H9 (cell line): ENCODE data around the gene ITGB8. TPM values are rescaled to one million over a fixed set of nuclear protein-coding genes. Genes with fewer than 3 reads are reported as not detected.

Source experiments
- DNase-seq: peaks from one replicate; pipeline ENCODE4 v3.0.0-alpha.2; 2017
- H2AFZ ChIP-seq: one replicate; pipeline ENCODE4 v1.6.1; 2013; ENCODE audit warnings: mild to moderate bottlenecking, low read length, control low read depth, moderate library complexity
- H2AK5ac ChIP-seq: 2 replicates; pipeline ENCODE4 v1.6.1; 2013; ENCODE audit warnings: low read length, control low read depth, mixed read lengths; ENCODE audit not compliant: insufficient read length
- H2BK120ac ChIP-seq: one replicate; pipeline ENCODE4 v1.6.1; 2013; ENCODE audit warnings: low read depth, mild to moderate bottlenecking, low read length, control low read depth, inconsistent platforms; ENCODE audit not compliant: poor library complexity, severe bottlenecking
- H2BK12ac ChIP-seq: 2 replicates; pipeline ENCODE4 v1.6.1; 2013; ENCODE audit warnings: low read length, control low read depth, mixed read lengths, low read depth; ENCODE audit not compliant: insufficient read length
- H2BK15ac ChIP-seq: 2 replicates; pipeline ENCODE4 v1.6.1; 2013; ENCODE audit warnings: low read depth, low read length, control low read depth
- H2BK20ac ChIP-seq: one replicate; pipeline ENCODE4 v1.6.1; 2013; ENCODE audit warnings: low read depth, mild to moderate bottlenecking, low read length, control low read depth, inconsistent platforms; ENCODE audit not compliant: poor library complexity, severe bottlenecking
- H2BK5ac ChIP-seq: 2 replicates; pipeline ENCODE4 v1.6.1; 2013; ENCODE audit warnings: low read length, control low read depth, mixed read lengths; ENCODE audit not compliant: insufficient read length
- H3K14ac ChIP-seq: 2 replicates; pipeline ENCODE4 v1.6.1; 2013; ENCODE audit warnings: low read length, control low read depth; ENCODE audit not compliant: insufficient read depth
- H3K18ac ChIP-seq: 2 replicates; pipeline ENCODE4 v1.6.1; 2013; ENCODE audit warnings: low read depth, mild to moderate bottlenecking, mixed read lengths, low read length, control low read depth; ENCODE audit not compliant: insufficient read length
- H3K23ac ChIP-seq: 2 replicates; pipeline ENCODE4 v1.6.1; 2013; ENCODE audit warnings: low read length, control low read depth, mixed read lengths, low read depth; ENCODE audit not compliant: insufficient read length
- H3K23me2 ChIP-seq: 2 replicates; pipeline ENCODE4 v1.6.1; 2013; ENCODE audit warnings: low read depth, mild to moderate bottlenecking, mixed read lengths, low read length, control low read depth; ENCODE audit not compliant: insufficient read length, poor library complexity, severe bottlenecking
- H3K27ac ChIP-seq: 2 replicates; pipeline ENCODE4 v1.5.1; 2013; ENCODE audit warnings: low read length, control low read depth, mixed read lengths, low read depth; ENCODE audit not compliant: insufficient read length
- H3K27me3 ChIP-seq: 2 replicates; pipeline ENCODE4 v1.6.1; 2013; ENCODE audit warnings: low read length, control low read depth, inconsistent platforms; ENCODE audit not compliant: insufficient read depth
- H3K4ac ChIP-seq: 2 replicates; pipeline ENCODE4 v1.6.1; 2013; ENCODE audit warnings: low read depth, mild to moderate bottlenecking, control low read depth, inconsistent platforms, low read length, moderate library complexity
- H3K4me1 ChIP-seq: 2 replicates; pipeline ENCODE4 v1.6.1; 2013; ENCODE audit warnings: low read length, control low read depth, inconsistent platforms; ENCODE audit not compliant: insufficient read depth
- H3K4me2 ChIP-seq: 2 replicates; pipeline ENCODE4 v1.6.1; 2013; ENCODE audit warnings: low read length, control low read depth, mixed read lengths; ENCODE audit not compliant: insufficient read length, insufficient read depth
- H3K56ac ChIP-seq: 2 replicates; pipeline ENCODE4 v1.6.1; 2013; ENCODE audit warnings: low read depth, mild to moderate bottlenecking, mixed read lengths, low read length, control low read depth; ENCODE audit not compliant: insufficient read length
- H3K79me1 ChIP-seq: 2 replicates; pipeline ENCODE4 v1.6.1; 2013; ENCODE audit warnings: low read depth, mild to moderate bottlenecking, moderate library complexity, low read length, control low read depth, inconsistent platforms; ENCODE audit not compliant: insufficient read depth, poor library complexity, severe bottlenecking
- H3K79me2 ChIP-seq: 2 replicates; pipeline ENCODE4 v1.6.1; 2013; ENCODE audit warnings: low read length, control low read depth, inconsistent platforms; ENCODE audit not compliant: insufficient read depth
- H3K9ac ChIP-seq: 2 replicates; pipeline ENCODE4 v1.6.1; 2013; ENCODE audit warnings: low read length, control low read depth, mixed read lengths; ENCODE audit not compliant: insufficient read length; ENCODE audit errors: extremely low read depth
- H3K9me3 ChIP-seq: one replicate; pipeline ENCODE4 v1.6.1; 2013; ENCODE audit warnings: low read depth, low read length, inconsistent platforms; ENCODE audit not compliant: control insufficient read depth
- H3T11ph ChIP-seq: one replicate; pipeline ENCODE4 v1.6.1; 2013; ENCODE audit warnings: mild to moderate bottlenecking, low read length, control low read depth, inconsistent platforms
- H4K20me1 ChIP-seq: one replicate; pipeline ENCODE4 v1.6.1; 2013; ENCODE audit not compliant: control insufficient read depth, insufficient read length, insufficient read depth
- H4K5ac ChIP-seq: 2 replicates; pipeline ENCODE4 v1.6.1; 2013; ENCODE audit warnings: low read depth, mild to moderate bottlenecking, mixed read lengths, low read length, control low read depth; ENCODE audit not compliant: insufficient read length
- H4K8ac ChIP-seq: replicated peaks from 2 replicates; pipeline ENCODE4 v1.6.1; 2013; ENCODE audit warnings: low read length, control low read depth, mixed read lengths, low read depth; ENCODE audit not compliant: insufficient read length
- H4K91ac ChIP-seq: 2 replicates; pipeline ENCODE4 v1.6.1; 2013; ENCODE audit warnings: low read depth, mild to moderate bottlenecking, moderate library complexity, mixed read lengths, low read length, control low read depth; ENCODE audit not compliant: insufficient read length
- H3K27ac Mint-ChIP-seq, 3 experiments: 2 replicates in 2 of 3; 3 replicates in 1 of 3; pipeline ENCODE4 v1.8.0; 2020 to 2021; ENCODE audit warnings: mixed read lengths in 3 of 3, mild to moderate bottlenecking in 1 of 3, moderate library complexity in 1 of 3
- H3K27me3 Mint-ChIP-seq: 2 replicates; pipeline ENCODE4 v1.8.0; 2021; ENCODE audit warnings: low read depth, mild to moderate bottlenecking, moderate library complexity, mixed read lengths
- H3K36me3 Mint-ChIP-seq, 3 experiments: 2 replicates in 2 of 3; 3 replicates in 1 of 3; pipeline ENCODE4 v1.8.0; 2020 to 2021; ENCODE audit warnings: low read depth in 3 of 3, mixed read lengths in 3 of 3; ENCODE audit not compliant: insufficient read depth in 1 of 3
- H3K4me1 Mint-ChIP-seq, 2 experiments: 2 replicates each; pipeline ENCODE4 v1.8.0; 2020; ENCODE audit warnings: mixed read lengths in 2 of 2
- H3K4me3 Mint-ChIP-seq, 2 experiments: 2 replicates in 1 of 2; 3 replicates in 1 of 2; pipeline ENCODE4 v1.8.0; 2020 to 2021; ENCODE audit warnings: mild to moderate bottlenecking in 2 of 2, mixed read lengths in 2 of 2, moderate library complexity in 1 of 2
- H3K9me3 Mint-ChIP-seq, 2 experiments: 2 replicates in 1 of 2; 3 replicates in 1 of 2; pipeline ENCODE4 v1.8.0; 2020; ENCODE audit warnings: mild to moderate bottlenecking in 2 of 2, mixed read lengths in 2 of 2, moderate library complexity in 1 of 2
- whole genome bisulfite sequencing: extraction: QIAGEN DNeasy Blood & Tissue Kit; methylation state at CpG from one replicate; pipeline ENCODE4 v1.1.7; 2013; ENCODE audit warnings: missing lambda C conversion rate, low lambda C conversion rate, mixed read lengths; ENCODE audit not compliant: insufficient read length; ENCODE audit errors: extremely low coverage; 5-methylcytosine and 5-hydroxymethylcytosine counted together
- total RNA-seq: library from RNA; stranded (reverse); gene quantifications from 2 replicates; pipeline ENCODE4 v1.2.1, GENCODE V29; 2021
- TF ChIP-seq, protein P1 (sequence below): fragments of 200-600 bp; sonication (generic); conservative IDR thresholded peaks from 3 replicates; pipeline ENCODE4 v1.8.0; 2021; ENCODE audit warnings: antibody characterized with exemption, mild to moderate bottlenecking

The ITGB8 gene
- total RNA-seq, 1 experiment from 2014 or later, result 7.6 TPM

DNA sequence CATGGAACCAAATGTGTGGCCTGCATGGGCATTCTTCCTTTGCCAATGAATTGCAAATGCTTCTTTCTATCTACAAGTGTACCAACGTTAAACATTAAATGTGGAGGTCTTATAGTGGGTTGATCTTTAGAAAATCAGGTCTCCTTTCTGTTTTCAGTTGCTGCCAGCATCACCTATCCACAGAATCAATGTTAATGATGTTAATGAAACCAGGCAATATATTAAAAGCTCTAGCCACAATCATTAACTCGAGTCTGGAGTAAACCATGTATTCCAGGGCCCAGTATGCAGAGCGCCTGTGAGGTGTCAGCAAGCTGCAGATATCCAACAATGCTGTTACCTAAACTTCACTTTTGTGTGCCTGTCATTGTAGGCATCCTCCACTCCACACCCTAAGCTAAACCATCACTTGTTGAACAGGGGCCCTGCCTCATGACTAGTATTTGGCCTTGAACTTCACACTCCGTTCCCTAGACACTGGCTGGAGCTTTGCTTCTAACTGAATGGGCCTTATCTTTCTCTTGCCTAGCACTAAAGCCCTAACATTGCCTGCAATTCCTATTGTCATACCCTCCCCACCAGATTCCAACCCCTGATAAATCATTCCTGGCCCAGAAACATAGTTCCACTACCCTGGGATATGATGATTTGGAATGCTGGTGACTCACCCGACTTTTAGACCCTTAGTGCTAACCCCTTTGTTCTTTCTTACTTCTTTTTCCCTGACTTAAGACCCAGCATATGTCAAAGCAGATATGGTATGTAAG is 24.3 kb upstream of the ITGB8 start:
- no peak overlapping the region; the same call in 1 of the 2 replicates for H3K4ac ChIP-seq
- H2BK12ac ChIP-seq, result peak overlapping the region; percentile 71
- Mint-ChIP-seq H3K27me3 (no peaks in the 10 kb centered on the region), H3K4me3 (no peak overlapping the region), H3K36me3 (no peaks in the 10 kb centered on the region), H3K4me1 (peaks cover 13 to 19% of the 10 kb centered on the region in 2 experiments), H3K9me3 (no peaks in the 10 kb centered on the region), H3K27ac (peak overlapping the region; percentile 52 to 65 (median 65))
- no peak overlapping the region for H2AK5ac ChIP-seq
- H3K27me3 ChIP-seq, result no peaks in the 10 kb centered on the region
- H3K79me2 ChIP-seq, result no peaks in the 10 kb centered on the region
- H3T11ph ChIP-seq, result peak overlapping the region; percentile 84
- H4K5ac ChIP-seq, result no peak overlapping the region
- no peaks in the 10 kb centered on the region for H3K79me1 ChIP-seq
- no peak overlapping the region for H2BK15ac ChIP-seq
- H2AFZ ChIP-seq, result no peak overlapping the region
- WGBS, result no CpG with 5 or more reads among the region's 5 CpGs
- H3K9ac ChIP-seq, result no peak overlapping the region
- peak; percentile 28 for DNase-seq
- no peak overlapping the region for H2BK5ac ChIP-seq
- peak overlapping the region; percentile 62; the same call in 1 of the 2 replicates for H3K14ac ChIP-seq
- H3K4me2 ChIP-seq, result no peak overlapping the region
- H3K56ac ChIP-seq, result no peak overlapping the region
- H3K4me1 ChIP-seq, result no peaks in the 10 kb centered on the region; the same call in 1 of the 2 replicates
- no peaks in the 10 kb centered on the region for H3K23me2 ChIP-seq
- no peak overlapping the region for H4K91ac ChIP-seq
- H3K18ac ChIP-seq, result peak overlapping the region; percentile 52
- no peaks in the 10 kb centered on the region for H4K20me1 ChIP-seq
- H4K8ac ChIP-seq, result no peak overlapping the region
- peak overlapping the region; percentile 51 for H2BK120ac ChIP-seq
- TF ChIP-seq, protein P1, sequence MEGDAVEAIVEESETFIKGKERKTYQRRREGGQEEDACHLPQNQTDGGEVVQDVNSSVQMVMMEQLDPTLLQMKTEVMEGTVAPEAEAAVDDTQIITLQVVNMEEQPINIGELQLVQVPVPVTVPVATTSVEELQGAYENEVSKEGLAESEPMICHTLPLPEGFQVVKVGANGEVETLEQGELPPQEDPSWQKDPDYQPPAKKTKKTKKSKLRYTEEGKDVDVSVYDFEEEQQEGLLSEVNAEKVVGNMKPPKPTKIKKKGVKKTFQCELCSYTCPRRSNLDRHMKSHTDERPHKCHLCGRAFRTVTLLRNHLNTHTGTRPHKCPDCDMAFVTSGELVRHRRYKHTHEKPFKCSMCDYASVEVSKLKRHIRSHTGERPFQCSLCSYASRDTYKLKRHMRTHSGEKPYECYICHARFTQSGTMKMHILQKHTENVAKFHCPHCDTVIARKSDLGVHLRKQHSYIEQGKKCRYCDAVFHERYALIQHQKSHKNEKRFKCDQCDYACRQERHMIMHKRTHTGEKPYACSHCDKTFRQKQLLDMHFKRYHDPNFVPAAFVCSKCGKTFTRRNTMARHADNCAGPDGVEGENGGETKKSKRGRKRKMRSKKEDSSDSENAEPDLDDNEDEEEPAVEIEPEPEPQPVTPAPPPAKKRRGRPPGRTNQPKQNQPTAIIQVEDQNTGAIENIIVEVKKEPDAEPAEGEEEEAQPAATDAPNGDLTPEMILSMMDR, result no peak
- peak overlapping the region; percentile 46 for H2BK20ac ChIP-seq
- H3K9me3 ChIP-seq, result no peaks in the 10 kb centered on the region
- no peak overlapping the region for H3K27ac ChIP-seq
- H3K23ac ChIP-seq, result no peak overlapping the region
